ENCODE measurements around the gene GRIA1.

GRCh38 chr5:153623124-153623523, 132.7 kb downstream of the GRIA1 start:
- TF ChIP-seq YY1 (IDR thresholded peaks at IDR 0.05; ENCODE audit: insufficient read depth, insufficient read length), result no peak
- TF ChIP-seq SUZ12 (IDR thresholded peaks at IDR 0.05; ENCODE audit: extremely low read depth, insufficient read depth, insufficient read length), result no peak
